ENCODE data around the gene DGUOK. TPM values are rescaled to one million over a fixed set of nuclear protein-coding genes. Genes with fewer than 3 reads are reported as not detected.

The DGUOK gene
- total and polyA plus RNA-seq, 4 donors = 19.6 to 49.7 (median 28.3) TPM

GRCh38 chr2:73937899-73938298 lies 11.2 kb downstream of the DGUOK start:
- no peaks in the 10 kb centered on the region for H3K27me3 ChIP-seq (ENCODE audit: control insufficient read depth in 4 of 4, insufficient read depth in 4 of 4, low read length in 3 of 4)
- H3K4me1 ChIP-seq (ENCODE audit: control insufficient read depth in 4 of 4, insufficient read depth in 4 of 4, low read length in 3 of 4) = no peaks in the 10 kb centered on the region
- no peak overlapping the region for H3K9ac ChIP-seq (ENCODE audit: low read depth in 1 of 2, low read length in 2 of 2)
- H3K27ac ChIP-seq (ENCODE audit: low read depth in 1 of 2, low read length in 2 of 2) = no peak overlapping the region
- no peak for DNase-seq (ENCODE audit: low spot score)
- peaks cover 0 to 9% (median 4%) of the 10 kb centered on the region in 4 donors for H3K36me3 ChIP-seq (ENCODE audit: control insufficient read depth in 4 of 4, insufficient read depth in 3 of 4, low read depth in 1 of 4, low read length in 3 of 4)
- TF ChIP-seq EGR1 (IDR thresholded peaks at IDR 0.05; ENCODE audit: low read depth in 2 of 2) = no peak
- no peak for TF ChIP-seq TAF1 (conservative IDR thresholded peaks at IDR 0.05)
- TF ChIP-seq ATF3 (IDR thresholded peaks at IDR 0.05) = no peak
- no peak for TF ChIP-seq NR2F2 (IDR thresholded peaks at IDR 0.05)
- TF ChIP-seq YY1 (IDR thresholded peaks at IDR 0.05) = no peak
- TF ChIP-seq ZBTB33 (IDR thresholded peaks at IDR 0.05) = no peak
- no peak for TF ChIP-seq FOXA2 (IDR thresholded peaks at IDR 0.05)
- no peak for TF ChIP-seq RAD21 (IDR thresholded peaks at IDR 0.05)
- TF ChIP-seq GABPA (IDR thresholded peaks at IDR 0.05 in 1 of 2, conservative IDR thresholded peaks at IDR 0.05 in 1 of 2) = no peak
- TF ChIP-seq MAX (IDR thresholded peaks at IDR 0.05) = no peak
- no peak for TF ChIP-seq CTCF (IDR thresholded peaks at IDR 0.05; ENCODE audit: low read depth, low read length, missing input control)
- TF ChIP-seq RXRA (IDR thresholded peaks at IDR 0.05) = no peak
- TF ChIP-seq HNF4G (IDR thresholded peaks at IDR 0.05) = no peak
- no peaks in the 10 kb centered on the region for H3K9me3 ChIP-seq (ENCODE audit: control insufficient read depth in 4 of 4, low read length in 3 of 4)
- no peak overlapping the region for H3K4me3 ChIP-seq (ENCODE audit: low read depth in 1 of 3, low read length in 3 of 3)

GRCh38 chr2:73938718-73939352 lies 12.2 kb downstream of the DGUOK start:
- Histone ChIP-seq H3K9me3 (ENCODE audit: control insufficient read depth in 4 of 4, low read length in 3 of 4) (no peaks in the 10 kb centered on the region), H3K27ac (ENCODE audit: low read depth in 1 of 2, low read length in 2 of 2) (no peak overlapping the region), H3K27me3 (ENCODE audit: control insufficient read depth in 4 of 4, insufficient read depth in 4 of 4, low read length in 3 of 4) (no peaks in the 10 kb centered on the region), H3K9ac (ENCODE audit: low read depth in 1 of 2, low read length in 2 of 2) (no peak overlapping the region), H3K4me1 (ENCODE audit: control insufficient read depth in 4 of 4, insufficient read depth in 4 of 4, low read length in 3 of 4) (no peaks in the 10 kb centered on the region), H3K36me3 (ENCODE audit: control insufficient read depth in 4 of 4, insufficient read depth in 3 of 4, low read depth in 1 of 4, low read length in 3 of 4) (peaks cover 0 to 13% (median 2%) of the 10 kb centered on the region in 4 donors), H3K4me3 (ENCODE audit: low read depth in 1 of 3, low read length in 3 of 3) (no peak overlapping the region)
- DNase-seq (ENCODE audit: low spot score) = no peak
- WGBS = 86% methylated on average over 5 of the region's 5 CpGs
- TF ChIP-seq ATF3 (IDR thresholded peaks at IDR 0.05) (no peak), RAD21 (IDR thresholded peaks at IDR 0.05) (no peak), GABPA (IDR thresholded peaks at IDR 0.05 in 1 of 2, conservative IDR thresholded peaks at IDR 0.05 in 1 of 2) (no peak), HNF4G (IDR thresholded peaks at IDR 0.05) (no peak), REST (IDR thresholded peaks at IDR 0.05) (no peak)

Measured in liver (tissue), 9 donors.